Small intestine (tissue), 7 donors: ENCODE results near the gene TMEFF2. TPM values are rescaled to one million over a fixed set of nuclear protein-coding genes. Genes with fewer than 3 reads are reported as not detected.

ENCODE experiments used
- DNase-seq, 2 donors: peaks; one replicate each; pipeline versions ENCODE4 v3.0.0 to v3.0.0-alpha.2; 2013
- FAIRE-seq: peaks from 2 replicates; lab custom pipeline; 2012; peaks lifted over from hg19 to GRCh38; lab: Jason Lieb, UNC
- H3K27ac ChIP-seq, 3 donors: one replicate each; pipeline ENCODE4 v1.5.1; 2013; ENCODE audit warnings: low read length in 2 of 3, mild to moderate bottlenecking in 2 of 3, control low read depth in 1 of 3, inconsistent platforms in 1 of 3, low read depth in 1 of 3, moderate library complexity in 1 of 3
- H3K27me3 ChIP-seq, 3 donors: one replicate each; pipeline ENCODE4 v1.6.1; 2013; ENCODE audit warnings: low read length in 3 of 3, inconsistent platforms in 1 of 3; ENCODE audit not compliant: control insufficient read depth in 3 of 3, insufficient read depth in 3 of 3
- H3K36me3 ChIP-seq, 3 donors: one replicate each; pipeline ENCODE4 v1.6.1; 2013; ENCODE audit warnings: low read length in 3 of 3, inconsistent platforms in 1 of 3, low read depth in 1 of 3, mild to moderate bottlenecking in 1 of 3, moderate library complexity in 1 of 3; ENCODE audit not compliant: control insufficient read depth in 3 of 3, insufficient read depth in 2 of 3
- H3K4me1 ChIP-seq, 3 donors: one replicate each; pipeline ENCODE4 v1.6.1; 2013; ENCODE audit warnings: low read length in 2 of 3, inconsistent platforms in 1 of 3, low read depth in 1 of 3, mild to moderate bottlenecking in 1 of 3, moderate library complexity in 1 of 3; ENCODE audit not compliant: control insufficient read depth in 3 of 3, insufficient read depth in 2 of 3
- H3K4me3 ChIP-seq, 3 donors: one replicate each; pipeline ENCODE4 v1.5.1; 2013; ENCODE audit warnings: low read length in 3 of 3, control low read depth in 1 of 3, inconsistent platforms in 1 of 3, low read depth in 1 of 3, mild to moderate bottlenecking in 1 of 3, moderate library complexity in 1 of 3
- H3K9me3 ChIP-seq, 2 donors: one replicate each; pipeline ENCODE4 v1.6.1; 2013; ENCODE audit warnings: low read depth in 1 of 2, low read length in 1 of 2; ENCODE audit not compliant: control insufficient read depth in 2 of 2, insufficient read depth in 1 of 2
- WGBS, 3 donors: extraction: QIAGEN DNeasy Blood & Tissue Kit; methylation state at CpG; one replicate each; pipeline ENCODE4 v1.1.7; 2013; 5-methylcytosine and 5-hydroxymethylcytosine counted together
- polyA plus RNA-seq, 4 donors: library from polyadenylated mRNA; stranded (reverse) in 3 of 4; unstranded in 1 of 4; fragments of 200-250 nt in 3 of 4; fragments of 120-200 nt in 1 of 4; gene quantifications; one replicate each; pipeline versions ENCODE4 v1.2.1 to v1.2.3, GENCODE V29; 2013
- donor health status: healthy with polysubstance abuse.
- donor health status: control.
- donor health status: control.
- donor health status: Bipolar disorder and iron deficiency.
- donor health status: healthy.

TMEFF2 gene
- polyA plus RNA-seq, 4 donors, result 0.34 to 2.0 TPM; not detected in 2

GRCh38 chr2:192162392-192163042, 32.2 kb downstream of the TMEFF2 start:
- DNase-seq, result peak; percentile 60 to 72
- Histone ChIP-seq H3K36me3 (no peaks in the 10 kb centered on the region), H3K4me3 (no peak overlapping the region), H3K4me1 (no peaks in the 10 kb centered on the region), H3K9me3 (no peaks in the 10 kb centered on the region), H3K27me3 (no peaks in the 10 kb centered on the region), H3K27ac (no peak overlapping the region)
- peak; percentile 72 for FAIRE-seq
- 7 to 10% (median 9%) methylated on average over 4 of the region's 4 CpGs for WGBS, 3 donors

DNA sequence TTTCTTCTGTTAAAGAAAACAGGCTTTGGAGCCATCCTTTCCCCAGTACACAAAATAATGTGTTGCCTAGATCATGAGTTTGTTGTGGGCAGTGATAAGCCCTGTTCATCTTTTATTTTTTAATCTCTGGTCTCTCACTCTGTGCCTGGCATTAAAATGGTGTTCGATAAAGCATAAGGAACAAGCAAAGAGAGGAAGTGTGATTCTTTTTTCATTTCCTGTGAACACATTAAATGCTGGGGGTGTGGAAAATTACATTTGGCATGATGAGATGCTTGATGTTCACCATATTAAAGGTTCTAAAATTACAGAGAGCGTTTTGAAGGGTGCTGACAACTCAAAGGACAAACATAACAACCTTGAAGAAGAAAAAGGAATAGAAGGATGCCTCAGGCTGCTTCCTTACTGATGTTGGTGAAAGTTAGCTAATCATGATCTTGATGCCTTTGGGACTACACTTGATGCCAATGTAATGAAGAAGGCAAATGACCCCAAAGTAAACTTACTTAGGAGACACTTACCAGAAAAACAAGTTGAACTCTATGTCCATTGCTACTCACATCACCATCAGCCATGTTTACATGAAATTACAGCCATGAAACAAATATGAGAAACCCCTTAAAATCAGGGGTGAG, 33.0 kb downstream of the TMEFF2 start:
- Histone ChIP-seq H3K27me3 (no peaks in the 10 kb centered on the region), H3K36me3 (no peaks in the 10 kb centered on the region), H3K9me3 (no peaks in the 10 kb centered on the region), H3K4me3 (no peak overlapping the region), H3K27ac (no peak overlapping the region), H3K4me1 (no peaks in the 10 kb centered on the region)
- DNase-seq, result no peak
- 60 to 79% (median 61%) methylated on average over 2 of the region's 2 CpGs for WGBS, 3 donors
- FAIRE-seq, result no peak

GRCh38 chr2:192159736-192160135, 35.0 kb downstream of the TMEFF2 start:
- no peak for DNase-seq
- no peaks in the 10 kb centered on the region for H3K9me3 ChIP-seq
- H3K27me3 ChIP-seq, result no peaks in the 10 kb centered on the region
- H3K4me1 ChIP-seq, result no peaks in the 10 kb centered on the region
- 46 to 61% (median 50%) methylated on average over 1 of the region's 1 CpG for WGBS, 3 donors
- no peaks in the 10 kb centered on the region for H3K36me3 ChIP-seq
- H3K4me3 ChIP-seq, result no peak overlapping the region
- H3K27ac ChIP-seq, result no peak overlapping the region
- no peak for FAIRE-seq

DNA sequence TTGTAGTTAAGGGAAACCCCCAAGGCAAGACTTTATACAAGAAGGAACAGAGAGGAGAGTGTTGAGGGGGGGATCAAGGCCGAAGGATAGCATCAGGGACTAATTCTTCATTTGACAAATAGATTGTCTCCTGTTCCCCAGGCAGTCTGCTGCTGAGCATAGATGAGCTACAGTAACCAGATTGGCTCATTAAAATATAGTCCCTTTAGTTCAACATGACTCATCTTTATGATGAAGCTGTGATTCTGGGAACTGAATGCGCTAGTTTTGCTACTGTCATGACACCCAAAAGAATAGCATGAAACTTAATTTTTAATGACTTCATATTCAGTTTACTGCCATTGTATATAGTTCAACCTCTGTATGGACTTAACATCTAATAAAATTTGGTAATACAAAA, 35.5 kb downstream of the TMEFF2 start:
- Histone ChIP-seq H3K9me3 (no peaks in the 10 kb centered on the region), H3K4me1 (no peaks in the 10 kb centered on the region), H3K27me3 (no peaks in the 10 kb centered on the region), H3K36me3 (no peaks in the 10 kb centered on the region), H3K27ac (no peak overlapping the region), H3K4me3 (no peak overlapping the region)
- 76 to 86% (median 83%) methylated on average over 2 of the region's 2 CpGs for WGBS, 3 donors
- FAIRE-seq (no peak), DNase-seq (no peak)

DNA sequence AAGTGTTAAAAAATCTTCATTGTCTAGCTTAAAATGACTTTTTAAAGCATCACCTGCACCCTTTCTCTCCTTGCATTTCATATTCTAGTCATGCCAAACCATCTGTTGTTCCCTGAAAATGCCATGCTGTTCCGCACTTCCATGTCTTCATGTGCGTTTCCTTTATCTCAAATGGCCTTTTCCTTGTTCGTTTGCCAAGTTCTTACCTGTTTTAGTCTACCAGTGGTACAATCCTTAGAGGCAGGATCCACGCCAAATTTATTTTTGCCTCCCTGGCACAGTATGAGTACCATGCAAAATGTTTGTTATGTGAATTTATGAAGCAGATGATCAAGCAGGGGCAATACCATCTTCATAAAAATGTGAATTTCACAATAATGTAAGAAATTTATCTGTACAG, 37.0 kb downstream of the TMEFF2 start:
- no peak overlapping the region for H3K27ac ChIP-seq
- H3K36me3 ChIP-seq, result no peaks in the 10 kb centered on the region
- WGBS, 3 donors, result 50 to 77% (median 70%) methylated on average over 4 of the region's 4 CpGs
- H3K4me1 ChIP-seq, result no peaks in the 10 kb centered on the region
- no peak overlapping the region for H3K4me3 ChIP-seq
- no peak for FAIRE-seq
- DNase-seq, result no peak
- no peaks in the 10 kb centered on the region for H3K9me3 ChIP-seq
- H3K27me3 ChIP-seq, result no peaks in the 10 kb centered on the region

GRCh38 chr2:192155511-192156118, 39.1 kb downstream of the TMEFF2 start:
- Histone ChIP-seq H3K4me1 (no peaks in the 10 kb centered on the region), H3K4me3 (no peak overlapping the region), H3K27ac (no peak overlapping the region), H3K36me3 (no peaks in the 10 kb centered on the region), H3K9me3 (no peaks in the 10 kb centered on the region), H3K27me3 (no peaks in the 10 kb centered on the region)
- 30 to 52% (median 41%) methylated on average over 1 of the region's 1 CpG for WGBS, 3 donors
- FAIRE-seq (no peak), DNase-seq (no peak)

GRCh38 chr2:192153561-192153960, 41.2 kb downstream of the TMEFF2 start:
- no peaks in the 10 kb centered on the region for H3K4me1 ChIP-seq
- FAIRE-seq (no peak), DNase-seq (no peak)
- no peaks in the 10 kb centered on the region for H3K27me3 ChIP-seq
- no peak overlapping the region for H3K27ac ChIP-seq
- WGBS, 3 donors, result 82 to 90% (median 87%) methylated on average over 4 of the region's 4 CpGs
- no peak overlapping the region for H3K4me3 ChIP-seq
- no peaks in the 10 kb centered on the region for H3K9me3 ChIP-seq
- H3K36me3 ChIP-seq, result no peaks in the 10 kb centered on the region

GRCh38 chr2:192151853-192152252, 42.9 kb downstream of the TMEFF2 start:
- no peaks in the 10 kb centered on the region for H3K36me3 ChIP-seq
- FAIRE-seq (no peak), DNase-seq (no peak)
- H3K27ac ChIP-seq, result no peak overlapping the region
- H3K4me3 ChIP-seq, result no peak overlapping the region
- no peaks in the 10 kb centered on the region for H3K4me1 ChIP-seq
- H3K9me3 ChIP-seq, result no peaks in the 10 kb centered on the region
- H3K27me3 ChIP-seq, result no peaks in the 10 kb centered on the region
- WGBS, 3 donors, result 74 to 81% (median 77%) methylated on average over 1 of the region's 1 CpG
